ENCODE measurements around the gene PLEKHG4B. TPM values are rescaled to one million over a fixed set of nuclear protein-coding genes. Genes with fewer than 3 reads are reported as not detected.

Gene PLEKHG4B
- total RNA-seq, 1 donor from 2014 or later = not detected

DNA sequence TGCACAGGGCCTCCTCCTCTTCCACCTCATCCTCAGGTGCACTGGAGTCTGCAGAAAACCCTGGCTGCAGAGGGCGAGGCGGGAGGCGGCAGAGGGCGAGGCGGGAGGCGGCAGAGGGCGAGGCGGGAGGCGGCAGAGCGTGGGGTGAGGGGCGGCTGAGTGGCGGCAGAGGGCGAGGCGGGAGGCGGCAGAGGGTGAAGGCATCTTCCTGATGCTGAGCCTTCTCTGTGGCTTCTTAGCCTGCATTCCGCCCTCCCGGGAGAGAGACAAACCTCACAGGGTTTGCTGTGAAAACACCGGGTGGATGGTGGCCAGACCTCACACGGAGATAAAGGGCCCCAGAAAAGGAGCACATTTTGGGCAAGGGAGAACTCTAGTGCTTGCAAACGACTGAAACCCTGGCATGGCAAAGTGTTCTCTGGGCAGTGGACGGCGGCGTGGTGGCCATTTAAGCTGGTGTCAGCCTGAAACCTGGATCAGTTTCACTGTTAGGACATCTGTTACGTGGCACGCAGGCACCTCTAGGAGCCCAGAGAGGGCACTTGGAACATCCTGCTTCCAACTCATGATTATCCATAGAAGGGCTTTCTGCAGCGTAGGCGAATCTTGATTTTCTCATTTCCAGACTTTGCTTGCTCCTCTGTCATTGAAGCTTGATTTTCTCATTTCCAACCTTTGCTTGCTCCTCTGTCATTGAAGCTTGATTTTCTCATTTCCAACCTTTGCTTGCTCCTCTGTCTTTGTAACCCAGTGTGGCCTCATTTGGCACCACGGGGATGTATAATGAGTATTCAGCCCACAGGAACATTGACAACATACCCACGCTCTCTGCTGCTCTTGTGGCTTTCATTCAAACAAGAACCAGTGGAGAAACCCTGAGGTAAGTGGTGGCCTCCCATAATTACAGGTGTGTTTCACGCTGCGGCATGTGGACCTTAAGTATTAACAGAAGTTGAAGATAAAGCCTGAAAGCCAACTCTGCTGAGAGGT is 16.3 kb upstream of the PLEKHG4B start:
- DNase-seq (ENCODE audit: low read depth) = no peak
- FAIRE-seq = no peak
- TF ChIP-seq, protein P1, sequence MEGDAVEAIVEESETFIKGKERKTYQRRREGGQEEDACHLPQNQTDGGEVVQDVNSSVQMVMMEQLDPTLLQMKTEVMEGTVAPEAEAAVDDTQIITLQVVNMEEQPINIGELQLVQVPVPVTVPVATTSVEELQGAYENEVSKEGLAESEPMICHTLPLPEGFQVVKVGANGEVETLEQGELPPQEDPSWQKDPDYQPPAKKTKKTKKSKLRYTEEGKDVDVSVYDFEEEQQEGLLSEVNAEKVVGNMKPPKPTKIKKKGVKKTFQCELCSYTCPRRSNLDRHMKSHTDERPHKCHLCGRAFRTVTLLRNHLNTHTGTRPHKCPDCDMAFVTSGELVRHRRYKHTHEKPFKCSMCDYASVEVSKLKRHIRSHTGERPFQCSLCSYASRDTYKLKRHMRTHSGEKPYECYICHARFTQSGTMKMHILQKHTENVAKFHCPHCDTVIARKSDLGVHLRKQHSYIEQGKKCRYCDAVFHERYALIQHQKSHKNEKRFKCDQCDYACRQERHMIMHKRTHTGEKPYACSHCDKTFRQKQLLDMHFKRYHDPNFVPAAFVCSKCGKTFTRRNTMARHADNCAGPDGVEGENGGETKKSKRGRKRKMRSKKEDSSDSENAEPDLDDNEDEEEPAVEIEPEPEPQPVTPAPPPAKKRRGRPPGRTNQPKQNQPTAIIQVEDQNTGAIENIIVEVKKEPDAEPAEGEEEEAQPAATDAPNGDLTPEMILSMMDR (IDR thresholded peaks at IDR 0.05; ENCODE audit: insufficient read depth, low read length, severe bottlenecking) = no peak
- Histone ChIP-seq H3K36me3 (ENCODE audit: control insufficient read depth, insufficient read depth, low read length) (no peaks in the 10 kb centered on the region), H3K27me3 (ENCODE audit: control insufficient read depth, insufficient read depth, low read length) (peaks cover 3% of the 10 kb centered on the region), H3K4me3 (ENCODE audit: low read depth, low read length) (no peak overlapping the region)

DNA sequence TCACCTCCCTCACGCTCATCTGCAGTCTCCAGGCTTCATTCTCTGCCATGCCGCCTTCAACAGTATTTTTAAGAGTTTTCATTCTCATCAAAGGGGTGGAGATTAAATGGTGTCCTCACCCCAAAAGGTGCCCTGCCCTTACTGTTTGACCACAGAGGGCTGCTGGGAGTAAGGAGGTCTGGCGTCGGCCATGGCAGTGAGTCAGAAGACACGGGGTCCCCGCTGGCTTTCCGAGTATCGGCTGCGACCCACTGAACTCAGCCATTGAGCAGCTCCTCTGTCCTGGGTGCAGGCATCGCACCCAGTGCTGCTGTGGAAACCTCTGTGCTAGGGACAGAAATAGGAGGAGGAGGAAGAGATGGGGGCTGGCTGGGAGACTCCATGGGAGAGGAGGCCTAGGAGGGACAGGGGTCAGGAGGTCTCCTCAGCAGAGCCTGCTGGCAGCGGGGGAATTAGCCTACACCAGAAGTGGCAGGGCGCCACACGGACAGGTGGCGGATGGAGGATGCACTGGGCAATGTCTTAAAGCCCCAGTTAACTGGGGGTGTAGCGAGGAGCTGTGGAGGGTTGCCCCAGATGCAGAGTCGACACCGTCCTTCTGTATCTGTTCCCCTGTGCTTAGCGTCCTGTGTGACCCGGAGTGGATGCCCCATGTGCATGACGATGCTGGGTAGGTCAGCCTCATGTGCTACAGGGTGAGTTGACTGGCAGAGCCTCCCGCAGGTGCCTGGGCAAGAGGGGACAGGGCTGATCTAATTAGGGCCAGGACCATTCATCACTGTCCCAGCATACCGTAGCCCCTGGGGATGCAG is 15.4 kb upstream of the PLEKHG4B start:
- Histone ChIP-seq H3K36me3 (ENCODE audit: control insufficient read depth, insufficient read depth, low read length) (no peaks in the 10 kb centered on the region), H3K4me3 (ENCODE audit: low read depth, low read length) (no peak overlapping the region), H3K27me3 (ENCODE audit: control insufficient read depth, insufficient read depth, low read length) (peaks cover 3% of the 10 kb centered on the region)
- TF ChIP-seq, protein P1 (IDR thresholded peaks at IDR 0.05; ENCODE audit: insufficient read depth, low read length, severe bottlenecking) = no peak
- no peak for DNase-seq (ENCODE audit: low read depth)
- no peak for FAIRE-seq

DNA sequence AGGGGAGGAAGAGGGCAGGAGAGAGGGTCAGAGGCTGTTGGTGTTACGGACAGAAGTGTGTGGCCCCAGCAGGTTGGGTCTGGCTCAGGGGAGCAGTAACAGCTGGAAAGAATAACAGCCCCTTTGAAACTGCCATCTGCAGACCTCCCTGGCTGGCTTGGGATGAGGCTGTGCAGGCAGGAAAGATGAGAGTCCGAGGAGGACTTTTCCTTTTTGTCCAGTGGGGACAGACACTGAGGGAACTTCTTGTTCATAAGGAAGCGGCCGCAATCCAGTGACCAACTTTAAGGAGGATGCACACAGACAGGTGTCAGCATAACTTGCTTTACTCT is 14.8 kb upstream of the PLEKHG4B start:
- H3K36me3 ChIP-seq (ENCODE audit: control insufficient read depth, insufficient read depth, low read length) = no peaks in the 10 kb centered on the region
- FAIRE-seq (no peak), DNase-seq (ENCODE audit: low read depth) (no peak)
- H3K4me3 ChIP-seq (ENCODE audit: low read depth, low read length) = no peak overlapping the region
- H3K27me3 ChIP-seq (ENCODE audit: control insufficient read depth, insufficient read depth, low read length) = peaks cover 3% of the 10 kb centered on the region
- TF ChIP-seq, protein P1 (IDR thresholded peaks at IDR 0.05; ENCODE audit: insufficient read depth, low read length, severe bottlenecking) = no peak

DNA sequence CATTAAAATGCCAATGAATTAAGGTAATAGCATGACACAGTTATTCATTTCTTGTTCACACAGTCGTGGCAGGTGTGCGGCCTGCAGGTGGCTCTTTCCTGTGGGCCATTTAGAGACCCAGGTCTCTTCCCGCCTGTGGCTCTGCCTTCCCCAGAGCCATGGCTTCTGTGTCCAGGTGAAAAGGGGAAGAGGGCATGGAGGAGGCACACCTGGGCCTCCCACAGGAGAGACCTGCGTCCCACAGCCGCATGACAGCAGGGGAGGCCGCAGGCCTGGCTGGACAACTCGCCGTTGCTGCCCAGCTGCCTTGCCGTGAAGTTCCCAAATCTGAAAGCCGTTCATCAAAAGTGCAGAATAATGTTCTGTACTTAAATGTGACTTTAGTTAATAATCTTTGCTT is 14.4 kb upstream of the PLEKHG4B start:
- TF ChIP-seq, protein P1 (IDR thresholded peaks at IDR 0.05; ENCODE audit: insufficient read depth, low read length, severe bottlenecking) = no peak
- Histone ChIP-seq H3K36me3 (ENCODE audit: control insufficient read depth, insufficient read depth, low read length) (no peaks in the 10 kb centered on the region), H3K4me3 (ENCODE audit: low read depth, low read length) (no peak overlapping the region), H3K27me3 (ENCODE audit: control insufficient read depth, insufficient read depth, low read length) (peaks cover 4% of the 10 kb centered on the region)
- no peak for DNase-seq (ENCODE audit: low read depth)
- no peak for FAIRE-seq

DNA sequence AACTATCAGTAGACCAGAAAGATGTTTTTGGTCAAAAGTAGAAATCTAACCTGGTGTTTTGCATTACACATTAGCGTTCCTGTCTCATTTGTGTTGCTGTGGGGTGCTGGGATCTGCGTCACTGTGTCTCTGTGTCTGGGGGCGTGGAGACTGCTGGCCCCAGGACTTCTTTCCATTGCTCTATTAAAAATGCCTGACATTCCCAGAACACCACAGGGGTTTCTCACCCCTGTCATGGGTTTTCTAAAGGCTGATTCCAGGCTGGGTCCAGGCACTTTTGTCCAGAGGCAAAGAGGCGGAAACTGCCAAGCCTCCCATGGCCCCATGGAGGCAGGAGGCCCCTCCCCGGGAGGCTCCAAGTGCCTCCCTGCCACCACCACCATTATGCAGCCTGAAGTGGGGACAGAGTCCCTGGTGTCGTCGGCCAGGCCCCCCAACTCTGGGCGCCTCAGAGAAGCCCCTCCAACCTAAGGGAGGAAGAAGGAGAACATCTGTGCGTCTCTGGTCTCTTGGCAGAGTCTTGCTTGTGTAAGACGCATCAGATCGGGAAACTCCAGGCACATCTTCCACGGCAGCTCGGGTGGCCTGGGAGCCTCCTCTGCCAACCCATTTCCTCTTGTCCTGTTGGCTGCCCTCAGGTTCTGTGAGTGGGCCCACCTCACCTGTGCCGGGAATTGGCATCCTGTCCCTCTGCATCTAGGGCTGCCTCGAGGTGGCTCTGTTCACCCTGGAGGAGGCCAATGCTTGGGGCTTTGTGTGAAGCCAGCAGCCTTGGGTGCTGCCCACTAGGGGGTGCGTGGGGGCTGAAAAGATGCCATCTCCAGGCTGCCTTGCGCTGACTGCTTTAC is 13.8 kb upstream of the PLEKHG4B start:
- peak; percentile 38 for DNase-seq (ENCODE audit: low read depth)
- TF ChIP-seq, protein P1 (IDR thresholded peaks at IDR 0.05; ENCODE audit: insufficient read depth, low read length, severe bottlenecking) = peak; percentile 73
- no peaks in the 10 kb centered on the region for H3K36me3 ChIP-seq (ENCODE audit: control insufficient read depth, insufficient read depth, low read length)
- FAIRE-seq = no peak
- H3K4me3 ChIP-seq (ENCODE audit: low read depth, low read length) = no peak overlapping the region
- H3K27me3 ChIP-seq (ENCODE audit: control insufficient read depth, insufficient read depth, low read length) = peaks cover 5% of the 10 kb centered on the region
